ENCODE results near the gene DUOX2. TPM values are rescaled to one million over a fixed set of nuclear protein-coding genes. Genes with fewer than 3 reads are reported as not detected.

The DUOX2 gene
- total and polyA plus RNA-seq, 2 of the 13 experiments (the other 11 are each of a cell fraction or from before 2014, with no cell fraction given): 0.08 TPM; not detected in 1

GRCh38 chr15:45121020-45121419 is 7.0 kb upstream of the DUOX2 start (continued):
- TF ChIP-seq TERF1 (CRISPR knock-in tag; IDR thresholded peaks at IDR 0.05) (no peak), RELA (CRISPR knock-in tag; IDR thresholded peaks at IDR 0.05) (no peak)

DNA sequence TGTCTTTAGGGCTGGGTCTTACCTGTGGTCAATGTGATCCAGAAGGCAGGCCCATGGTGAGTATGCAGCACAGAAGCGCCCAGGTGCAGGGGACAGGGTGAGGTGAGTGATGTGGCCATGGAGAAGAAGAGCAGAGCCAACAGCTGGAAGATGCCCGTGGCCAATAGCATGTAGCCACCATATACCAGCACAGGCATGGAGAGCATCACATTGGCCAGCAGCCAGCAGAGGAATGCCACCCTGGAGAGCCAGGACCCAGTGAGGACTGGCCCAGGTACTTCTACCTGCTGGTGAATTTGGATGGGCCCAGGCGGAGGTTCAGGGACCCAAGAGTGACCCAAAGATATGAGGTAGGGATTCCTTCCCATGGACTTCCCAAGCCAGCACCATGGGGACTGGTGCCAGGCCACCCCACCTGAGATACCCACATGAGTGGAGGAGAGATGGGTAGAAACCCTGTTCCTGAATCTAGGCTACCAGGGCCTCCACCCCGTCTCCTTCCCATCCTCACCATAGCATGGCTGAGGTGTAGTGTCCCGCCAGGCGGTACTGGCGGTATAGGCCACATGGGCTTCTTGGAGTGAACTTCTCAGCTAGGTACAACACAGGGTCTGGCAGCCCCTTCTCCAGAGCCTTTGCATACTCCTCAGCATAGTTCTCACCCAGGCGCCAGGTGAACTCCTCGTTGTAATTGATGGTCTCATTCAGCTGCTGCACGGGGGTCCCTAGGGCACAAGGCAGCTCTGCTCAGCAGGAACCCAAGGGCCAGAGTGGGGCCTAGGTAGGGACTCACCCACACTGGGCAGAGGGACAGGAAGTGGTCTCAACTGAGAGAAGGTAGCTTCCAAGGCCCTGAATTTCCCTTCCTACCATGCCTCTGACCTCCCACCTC is 6.4 kb upstream of the DUOX2 start:
- Histone ChIP-seq H3K9ac (ENCODE audit: insufficient read depth, low read depth, low read length) (no peak overlapping the region), H3K27ac (ENCODE audit: extremely low read length, insufficient read depth, low read length) (no peak overlapping the region), H3K9me3 (ENCODE audit: low read length) (no peaks in the 10 kb centered on the region), H2AFZ (ENCODE audit: low read length) (no peak overlapping the region), H4K20me1 (ENCODE audit: insufficient read depth, low read length) (no peaks in the 10 kb centered on the region), H3K79me2 (ENCODE audit: insufficient read depth, low read length) (no peaks in the 10 kb centered on the region), H3K4me3 (replicated peaks in 1 of 3; ENCODE audit: insufficient read depth in 1 of 3, low read depth in 2 of 3, low read length in 3 of 3) (no peak overlapping the region), H3K4me2 (ENCODE audit: low read depth, low read length) (no peak overlapping the region), H3K27me3 (ENCODE audit: control insufficient read depth in 1 of 2, insufficient read depth in 2 of 2, low read length in 2 of 2) (peaks cover 0 to 14% of the 10 kb centered on the region in 2 experiments), H3K36me3 (replicated peaks in 1 of 2; ENCODE audit: control insufficient read depth in 1 of 2, insufficient read depth in 2 of 2, low read length in 2 of 2) (no peaks in the 10 kb centered on the region), H3K4me1 (ENCODE audit: insufficient read depth, low read length) (peaks cover 6% of the 10 kb centered on the region)
- 17% methylated on average over 2 of the region's 10 CpGs for WGBS (ENCODE audit: low lambda C conversion rate)
- ChIA-PET CTCF (ENCODE audit: low intra/inter-chr PET ratio, low total read pairs) (no interaction called here), POLR2A (no interaction called here)
- in situ Hi-C loops (cut with HindIII; ENCODE audit: extremely low pct_ligation_motif_present, low pct_unique_long_range_greater_than_20kb): loop anchor here (10.0 kb wide), 2 partner anchors 56 to 156 kb away; no protein-coding TSS in a partner anchor
- ATAC-seq (no peak), FAIRE-seq (no peak), DNase-seq (ENCODE audit: low spot score) (no peak)
- intact Hi-C loops (cut with micrococcal nuclease; ENCODE audit: unreplicated experiment): no loop called here
- no TSS peak for BruUV-seq (replicated peaks)
- no peak for TF ChIP-seq ARNT2 (CRISPR knock-in tag; IDR thresholded peaks at IDR 0.05; ENCODE audit: low read depth)
- no peak for TF ChIP-seq MAZ (IDR thresholded peaks at IDR 0.05; ENCODE audit: borderline replicate concordance, low read depth, low read length)
- no peak for TF ChIP-seq MAZ (CRISPR knock-in tag; IDR thresholded peaks at IDR 0.05; ENCODE audit: low read depth)
